Transverse colon (tissue), 4 donors: Measurements from ENCODE around the gene GAD2. TPM values are rescaled to one million over a fixed set of nuclear protein-coding genes. Genes with fewer than 3 reads are reported as not detected.

ENCODE experiments used
- DNase-seq: peaks from one replicate; pipeline ENCODE4 v3.0.0-alpha.2; 2019
- H3K27ac ChIP-seq, 4 donors: fragments of 200-600 bp; sonication (generic); 2 replicates each; pipeline ENCODE4 v1.5.1; 2016 to 2018; ENCODE audit warnings: inconsistent platforms in 4 of 4
- H3K27me3 ChIP-seq: fragments of 200-600 bp; sonication (generic); 2 replicates; pipeline ENCODE4 v1.5.1; 2017; ENCODE audit warnings: inconsistent platforms
- H3K36me3 ChIP-seq, 4 donors: fragments of 200-600 bp; sonication (generic); 2 replicates each; pipeline ENCODE4 v1.5.1; 2017 to 2019; ENCODE audit warnings: inconsistent platforms in 4 of 4
- H3K4me1 ChIP-seq, 4 donors: fragments of 200-600 bp; sonication (generic); 2 replicates each; pipeline ENCODE4 v1.5.1; 2017 to 2020; ENCODE audit warnings: inconsistent platforms in 4 of 4
- H3K4me3 ChIP-seq, 4 donors: fragments of 200-600 bp; sonication (generic); 1 replicate in 1 of 4; 2 replicates in 3 of 4; pipeline versions ENCODE4 v1.5.1 to v1.6.1; 2017 to 2019; ENCODE audit warnings: inconsistent platforms in 4 of 4
- H3K9me3 ChIP-seq, 2 donors: fragments of 200-600 bp; sonication (generic); 2 replicates each; pipeline ENCODE4 v1.5.1; 2017 to 2019; ENCODE audit warnings: inconsistent platforms in 2 of 2
- EP300 ChIP-seq: sonication (generic); formaldehyde crosslinking; IDR thresholded peaks from one replicate; pipeline ENCODE4 v1.6.1; 2017; ENCODE audit warnings: antibody characterized with exemption, low read depth
- POLR2A ChIP-seq: fragments of 450-650 bp; IDR thresholded peaks from one replicate; pipeline ENCODE4 v1.6.1; 2016; ENCODE audit warnings: antibody characterized with exemption, mild to moderate bottlenecking, moderate library complexity
- POLR2AphosphoS5 ChIP-seq, 3 donors: sonication (generic); formaldehyde crosslinking; IDR thresholded peaks; one replicate each; pipeline ENCODE4 v1.6.1; 2016; ENCODE audit warnings: antibody characterized with exemption in 3 of 3
- WGBS, 2 donors: methylation state at CpG; one replicate each; pipeline ENCODE4 v1.1.5; 2018; ENCODE audit warnings: low coverage in 1 of 2; 5-methylcytosine and 5-hydroxymethylcytosine counted together
- in situ Hi-C, 4 donors: fragments of 200-750 bp; cut with MboI; loops; one replicate each; pipeline versions ENCODE4 v1.15.0 to v1.15.1; 2017; ENCODE audit warnings: low sequenced_read_pairs in 3 of 4, low pct_ligation_motif_present in 1 of 4, low pct_unique_long_range_greater_than_20kb in 1 of 4
- intact Hi-C: fragments of 100-400 bp; cut with DNase I; formaldehyde crosslinking; loops from one replicate; pipeline ENCODE4 v1.15.1; 2023; ENCODE audit warnings: low total_unique reads
- total RNA-seq, 4 donors: library from RNA; depleted of rRNA; stranded (reverse); fragments of >200 nt; gene quantifications; one replicate each; pipeline ENCODE4 v1.1.0, GENCODE V29; 2016
- TF ChIP-seq, protein P1 (sequence below), 5 experiments: fragments of 200-600 bp in 3 of 5; fragments of 450-650 bp in 2 of 5; sonication (generic) in 3 of 5; IDR thresholded peaks; 1 replicate in 2 of 5; 2 replicates in 3 of 5; pipeline ENCODE4 v1.5.1; 2016 to 2017; ENCODE audit warnings: antibody characterized with exemption in 5 of 5, inconsistent platforms in 3 of 5, mild to moderate bottlenecking in 2 of 5, moderate library complexity in 1 of 5

GAD2 gene
- total RNA-seq, 4 donors from 2014 or later, result not detected

- DNase-seq, result no peak
- intact Hi-C loops (no loop called here), in situ Hi-C loops (no loop called here)
- Histone ChIP-seq H3K4me1 (peaks cover 0 to 27% (median 5%) of the 10 kb centered on the region in 4 donors), H3K9me3 (no peaks in the 10 kb centered on the region), H3K36me3 (no peaks in the 10 kb centered on the region), H3K27ac (no peak overlapping the region), H3K27me3 (peaks cover 100% of the 10 kb centered on the region), H3K4me3 (peak overlapping the region in 1 of 4 donors; percentile 11)
- 0 to 14% methylated on average over 2 to 50 of the region's 57 CpGs for WGBS, 2 donors
- TF ChIP-seq, protein P1, sequence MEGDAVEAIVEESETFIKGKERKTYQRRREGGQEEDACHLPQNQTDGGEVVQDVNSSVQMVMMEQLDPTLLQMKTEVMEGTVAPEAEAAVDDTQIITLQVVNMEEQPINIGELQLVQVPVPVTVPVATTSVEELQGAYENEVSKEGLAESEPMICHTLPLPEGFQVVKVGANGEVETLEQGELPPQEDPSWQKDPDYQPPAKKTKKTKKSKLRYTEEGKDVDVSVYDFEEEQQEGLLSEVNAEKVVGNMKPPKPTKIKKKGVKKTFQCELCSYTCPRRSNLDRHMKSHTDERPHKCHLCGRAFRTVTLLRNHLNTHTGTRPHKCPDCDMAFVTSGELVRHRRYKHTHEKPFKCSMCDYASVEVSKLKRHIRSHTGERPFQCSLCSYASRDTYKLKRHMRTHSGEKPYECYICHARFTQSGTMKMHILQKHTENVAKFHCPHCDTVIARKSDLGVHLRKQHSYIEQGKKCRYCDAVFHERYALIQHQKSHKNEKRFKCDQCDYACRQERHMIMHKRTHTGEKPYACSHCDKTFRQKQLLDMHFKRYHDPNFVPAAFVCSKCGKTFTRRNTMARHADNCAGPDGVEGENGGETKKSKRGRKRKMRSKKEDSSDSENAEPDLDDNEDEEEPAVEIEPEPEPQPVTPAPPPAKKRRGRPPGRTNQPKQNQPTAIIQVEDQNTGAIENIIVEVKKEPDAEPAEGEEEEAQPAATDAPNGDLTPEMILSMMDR (IDR thresholded peaks at IDR 0.05), result no peak
- TF ChIP-seq EP300 (no peak), POLR2AphosphoS5 (IDR thresholded peaks at IDR 0.05) (no peak), POLR2A (no peak)
Observed at GRCh38 chr10:26215935-26216584, 514 bp upstream of the GAD2 start.

GRCh38 chr10:26217396-26218086 lies 967 bp downstream of the GAD2 start:
- in situ Hi-C loops (no loop called here), intact Hi-C loops (no loop called here)
- TF ChIP-seq POLR2A (no peak), EP300 (no peak), POLR2AphosphoS5 (IDR thresholded peaks at IDR 0.05) (no peak)
- TF ChIP-seq, protein P1 (IDR thresholded peaks at IDR 0.05), result no peak
- peaks cover 0 to 27% (median 5%) of the 10 kb centered on the region in 4 donors for H3K4me1 ChIP-seq
- no peaks in the 10 kb centered on the region for H3K36me3 ChIP-seq
- H3K4me3 ChIP-seq, result peak overlapping the region in 1 of 4 donors; percentile 8
- H3K9me3 ChIP-seq, result no peaks in the 10 kb centered on the region
- WGBS, 2 donors, result 7% methylated on average over 53 of the region's 64 CpGs; no CpG with 5 or more reads in 1 of the 2 donors
- no peak overlapping the region for H3K27ac ChIP-seq
- H3K27me3 ChIP-seq, result peaks cover 100% of the 10 kb centered on the region
- no peak for DNase-seq

DNA sequence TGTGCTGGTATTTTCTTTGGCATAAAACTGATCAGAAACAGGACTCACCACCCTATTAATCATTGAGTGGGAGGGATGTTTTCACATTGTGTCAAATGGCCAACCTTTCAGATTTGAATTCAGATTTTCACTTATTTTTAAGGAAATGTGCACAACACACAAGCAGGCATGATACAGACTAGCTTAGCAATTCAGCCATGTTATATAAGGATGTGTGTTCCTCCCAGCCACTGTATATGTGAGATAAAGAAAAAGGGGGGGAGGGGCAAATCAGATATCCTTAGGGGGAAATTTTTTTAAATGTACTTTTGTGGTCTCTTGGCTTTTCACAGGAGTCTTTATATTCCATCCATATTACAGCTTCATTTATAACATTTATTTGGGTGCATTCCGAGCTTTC lies 3.1 kb downstream of the GAD2 start:
- no peak overlapping the region for H3K27ac ChIP-seq
- TF ChIP-seq POLR2AphosphoS5 (IDR thresholded peaks at IDR 0.05), result no peak
- H3K4me3 ChIP-seq, result no peak overlapping the region
- H3K27me3 ChIP-seq, result peaks cover 98% of the 10 kb centered on the region
- DNase-seq, result no peak
- intact Hi-C loops (no loop called here), in situ Hi-C loops (no loop called here)
- H3K36me3 ChIP-seq, result no peaks in the 10 kb centered on the region
- no peaks in the 10 kb centered on the region for H3K9me3 ChIP-seq
- 61 to 89% methylated on average over 1 of the region's 1 CpG for WGBS, 2 donors
- H3K4me1 ChIP-seq, result peaks cover 0 to 27% (median 5%) of the 10 kb centered on the region in 4 donors

DNA sequence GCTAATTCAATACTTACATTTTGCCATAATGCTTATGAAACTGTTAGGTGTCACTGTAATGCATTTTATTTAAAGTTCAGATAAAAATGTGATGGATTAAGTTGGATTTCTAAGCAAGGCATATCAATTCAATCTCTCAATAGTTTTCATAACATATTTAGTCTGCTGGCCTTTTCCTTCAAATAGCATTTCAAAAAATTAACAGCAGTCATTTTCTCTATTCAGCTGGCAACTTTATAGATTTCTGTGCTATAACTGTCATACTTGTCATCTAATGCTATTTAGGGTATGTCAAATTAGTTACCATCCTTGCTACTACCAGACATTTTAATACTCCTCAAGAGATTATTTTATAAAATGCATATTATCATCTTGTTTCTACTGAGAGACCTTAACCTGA lies 4.3 kb downstream of the GAD2 start:
- DNase-seq, result no peak
- in situ Hi-C loops, result no loop called here
- TF ChIP-seq, protein P1 (IDR thresholded peaks at IDR 0.05), result no peak
- TF ChIP-seq POLR2A (no peak), POLR2AphosphoS5 (IDR thresholded peaks at IDR 0.05) (no peak), EP300 (no peak)

More for the DNA sequence above, 4.3 kb downstream of the GAD2 start:
- Histone ChIP-seq H3K4me1 (peaks cover 0 to 17% (median 5%) of the 10 kb centered on the region in 4 donors), H3K36me3 (no peaks in the 10 kb centered on the region), H3K27ac (no peak overlapping the region), H3K4me3 (no peak overlapping the region), H3K9me3 (no peaks in the 10 kb centered on the region), H3K27me3 (peaks cover 90% of the 10 kb centered on the region)
- intact Hi-C loops, result no loop called here
